Measurements from ENCODE around the gene PRLR.
"Not testable (repeated sequence)": the region's sequence is repeated elsewhere in the genome, so short reads cannot be mapped to it uniquely, and the experiment has no call there.

Gene PRLR

GRCh38 chr5:35067985-35068384, 162.3 kb downstream of the PRLR start:
- DNase-seq, result no peak

DNA sequence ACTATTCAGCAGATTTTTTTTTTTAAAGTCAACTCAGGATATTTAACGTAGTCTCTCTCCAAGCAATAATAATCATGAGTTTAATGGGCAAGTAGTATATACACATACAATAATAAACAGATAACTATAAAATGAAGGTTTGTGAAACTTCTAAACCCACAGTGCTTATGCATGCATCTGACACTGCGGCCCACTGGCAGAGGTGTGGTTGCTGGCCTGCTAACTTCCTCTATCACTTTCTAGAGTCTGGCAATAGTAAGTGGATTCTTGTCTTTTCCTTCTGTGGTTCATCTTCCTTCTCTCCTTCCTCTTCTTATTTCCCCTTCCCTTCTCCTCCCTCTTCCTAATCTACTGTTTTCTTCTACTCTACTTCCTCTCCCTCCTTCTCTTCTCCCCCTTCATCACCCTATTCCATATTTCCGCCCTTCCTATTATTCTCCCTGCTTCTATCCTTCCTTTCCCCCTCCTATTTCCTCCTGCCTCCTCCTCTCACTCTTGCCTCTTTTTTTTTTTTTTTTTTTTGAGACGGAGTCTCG, 164.0 kb downstream of the PRLR start:
- DNase-seq, result no peak

GRCh38 chr5:35063414-35063813, 166.9 kb downstream of the PRLR start:
- no peak for DNase-seq

- DNase-seq, result no peak
These were observed 169.0 kb downstream of the PRLR start for GRCh38 chr5:35061211-35061770.

DNA sequence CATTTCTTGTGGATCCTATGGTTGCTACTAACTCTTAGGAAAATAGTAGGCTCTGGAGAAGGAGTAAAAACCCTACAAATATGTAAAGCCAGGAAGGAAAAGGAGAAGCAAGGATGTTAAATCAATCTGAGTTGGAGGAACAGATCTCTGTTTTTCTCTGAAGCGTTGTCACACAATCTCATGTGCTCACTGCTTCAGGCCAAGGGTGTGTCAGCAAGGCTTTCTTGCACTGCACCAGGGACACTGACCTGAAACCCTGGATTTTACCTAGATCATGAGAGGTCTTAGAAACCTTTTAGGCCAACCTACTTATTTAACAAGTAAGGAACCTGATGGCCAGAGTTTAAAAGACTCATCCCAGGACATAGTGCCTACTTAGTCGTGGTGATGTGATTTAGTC, 170.1 kb downstream of the PRLR start:
- DNase-seq, result no peak

GRCh38 chr5:35059251-35059650, 171.0 kb downstream of the PRLR start:
- DNase-seq, result no peak

DNA sequence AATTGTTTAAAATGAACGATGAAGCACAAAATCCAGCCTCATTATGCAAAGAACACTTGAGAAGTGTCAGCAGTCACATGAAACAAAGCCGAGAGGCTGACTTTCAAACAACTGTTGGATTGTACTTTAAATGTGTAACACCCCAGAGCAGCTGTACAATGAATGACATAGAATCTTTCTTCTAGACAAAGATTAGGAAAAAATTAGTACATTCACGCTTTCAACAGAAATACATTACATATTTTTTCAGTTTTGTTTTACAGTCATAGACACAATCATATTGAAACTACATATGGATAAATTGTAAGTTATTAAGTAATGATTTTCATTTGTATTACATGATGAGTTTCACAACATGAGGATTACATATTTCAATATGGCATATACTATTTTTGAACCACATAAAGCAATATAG, 171.9 kb downstream of the PRLR start:
- no peak for DNase-seq

DNA sequence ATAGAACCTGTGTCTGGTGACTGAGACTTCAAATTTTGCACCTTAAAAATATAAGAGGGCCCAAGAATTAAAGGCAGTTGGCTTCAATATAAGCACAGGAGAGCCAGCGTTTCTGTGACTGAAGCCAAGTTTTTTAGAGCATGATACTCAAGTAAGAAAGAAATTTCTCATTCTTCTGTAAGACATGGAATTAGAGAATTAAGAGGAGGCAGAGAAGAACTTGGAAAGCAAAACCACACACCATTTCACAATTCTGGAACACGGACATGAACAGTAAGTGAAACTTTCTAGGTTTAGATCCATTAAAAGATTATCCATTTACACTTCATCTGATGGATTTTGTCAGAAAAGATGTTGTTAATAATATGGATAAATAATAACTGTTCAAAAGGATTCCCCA, 173.6 kb downstream of the PRLR start:
- no peak for DNase-seq

GRCh38 chr5:35052838-35053237, 177.4 kb downstream of the PRLR start:
- DNase-seq, result no peak

DNA sequence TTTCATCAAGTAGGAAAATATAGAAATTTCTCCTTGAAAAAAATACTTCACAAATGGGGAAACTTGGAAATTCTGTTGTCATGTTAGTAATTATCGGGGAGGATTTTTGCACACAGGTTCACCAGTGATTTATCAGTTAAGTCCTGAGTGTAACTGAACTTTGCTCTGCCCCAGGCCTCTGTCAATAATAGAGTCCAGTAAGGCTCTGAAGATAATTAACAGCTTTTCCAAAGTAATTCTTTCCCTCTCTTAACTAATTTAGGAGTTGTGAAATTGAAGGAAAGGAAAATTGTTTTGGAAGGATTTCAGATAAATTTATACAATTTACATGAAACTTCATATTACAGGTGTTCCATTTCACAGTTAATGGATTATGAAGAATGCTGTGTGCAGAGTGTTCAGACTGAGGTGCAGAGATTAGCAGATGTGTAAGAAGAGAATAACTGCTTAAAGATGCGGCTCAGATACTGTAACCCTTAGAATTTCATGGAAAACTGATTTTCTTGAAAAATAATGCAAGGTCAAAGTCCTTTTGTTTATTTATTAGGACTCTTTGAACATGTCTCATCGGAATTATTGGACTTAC, 179.7 kb downstream of the PRLR start:
- DNase-seq, result no peak

- DNase-seq, result no peak
These were observed 181.4 kb downstream of the PRLR start for GRCh38 chr5:35048910-35049309.

GRCh38 chr5:35047785-35048404, 182.4 kb downstream of the PRLR start, which contains the start of gene AGXT2:
Gene AGXT2, minus strand, starts transcription at chr5:35047949. Its CDS starts 57 bp downstream, at chr5:35047892.
- DNase-seq, result no peak

GRCh38 chr5:35046774-35047173, 183.5 kb downstream of the PRLR start:
- no peak for DNase-seq

- DNase-seq, result no peak
These were observed 185.0 kb downstream of the PRLR start for GRCh38 chr5:35045280-35045679.

DNA sequence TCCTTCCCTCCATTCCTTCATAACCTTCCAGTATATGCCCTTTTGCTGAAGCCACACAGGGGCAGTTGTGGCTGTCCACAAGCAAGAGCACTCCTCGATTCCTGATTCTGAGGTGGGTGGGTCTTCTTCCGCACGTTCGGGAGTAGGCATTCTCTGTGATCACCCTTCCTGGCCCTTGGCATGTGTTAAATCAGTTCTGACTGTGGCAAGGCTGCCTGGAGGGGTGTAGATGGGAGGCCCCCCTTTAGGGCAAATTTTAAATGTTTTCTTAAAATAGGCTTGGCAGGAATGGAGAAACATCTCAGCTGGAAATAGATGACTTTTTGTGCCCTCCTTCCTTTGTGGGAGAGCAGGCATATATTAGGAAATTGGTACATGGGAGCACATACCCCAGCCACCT, 185.6 kb downstream of the PRLR start:
- DNase-seq, result no peak

DNA sequence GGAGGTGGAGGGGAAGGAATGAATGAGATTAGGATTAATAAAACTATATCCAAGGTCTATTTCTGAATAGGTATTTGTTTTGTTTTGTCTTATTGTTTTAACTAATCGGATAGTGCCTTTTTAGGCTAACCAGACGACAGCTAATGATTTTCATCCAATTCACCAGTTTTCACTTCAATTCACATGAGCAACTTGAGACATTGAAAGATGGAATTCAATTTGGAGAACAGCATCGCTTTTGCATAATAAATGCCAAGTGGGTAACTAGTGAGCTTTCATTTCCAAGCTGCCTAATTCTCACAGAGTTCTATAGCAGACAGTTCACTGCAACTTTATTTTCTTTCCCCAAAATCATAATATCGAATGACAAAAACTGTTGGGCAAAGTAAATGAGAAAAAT, 187.5 kb downstream of the PRLR start:
- no peak for DNase-seq

- no peak for DNase-seq
These were observed 189.0 kb downstream of the PRLR start for GRCh38 chr5:35041261-35041660.

- no peak for DNase-seq
These were observed 191.4 kb downstream of the PRLR start for GRCh38 chr5:35038891-35039290.

- no peak for DNase-seq
These were observed 193.8 kb downstream of the PRLR start for GRCh38 chr5:35036536-35036935.

GRCh38 chr5:35035929-35036328, 194.4 kb downstream of the PRLR start:
- DNase-seq, result not testable (repeated sequence)

DNA sequence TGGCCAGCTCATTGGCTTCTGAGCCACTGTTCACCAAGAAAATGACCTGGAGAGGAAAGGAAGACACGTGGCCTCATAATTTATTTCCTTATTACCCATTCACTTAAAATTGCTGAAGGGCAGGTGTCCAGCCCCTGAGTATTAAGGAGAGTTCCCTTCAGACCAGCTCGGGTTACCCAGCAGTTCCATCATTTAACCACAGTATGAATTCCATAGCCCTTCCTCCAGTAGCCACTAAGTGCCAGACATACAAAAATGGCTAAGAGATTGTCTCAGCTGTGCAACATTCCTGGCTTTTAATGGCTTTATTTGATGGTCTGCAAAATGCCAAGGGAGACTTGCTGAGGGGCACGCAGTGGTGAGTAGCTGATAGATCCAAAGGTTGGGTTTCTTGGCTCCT, 195.0 kb downstream of the PRLR start:
- no peak for DNase-seq

DNA sequence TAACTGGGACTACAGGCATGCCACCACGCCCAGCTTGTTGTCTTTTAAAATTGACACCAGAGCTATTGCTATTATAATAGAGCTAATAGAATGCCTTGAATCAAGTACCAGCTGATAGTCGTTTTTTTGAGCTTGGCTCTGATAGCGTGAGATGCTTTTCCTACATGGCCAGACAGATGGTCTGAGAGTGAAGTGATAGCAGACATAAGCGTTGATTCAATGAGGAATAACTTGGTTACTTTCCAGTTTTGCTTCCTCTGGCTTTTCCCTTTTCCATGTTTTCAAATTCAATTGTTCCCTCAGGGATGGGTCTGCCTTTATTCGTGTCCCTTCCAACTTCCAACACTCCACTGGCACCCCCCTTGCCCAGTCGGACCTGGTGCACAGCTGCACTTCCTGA, 197.9 kb downstream of the PRLR start:
- no peak for DNase-seq

- no peak for DNase-seq
These were observed 199.0 kb downstream of the PRLR start for GRCh38 chr5:35031276-35031675.

- no peak for DNase-seq
These were observed 199.7 kb downstream of the PRLR start for GRCh38 chr5:35030426-35031100.
